Stimulated activated CD8-positive, alpha-beta memory T cell treated with anti-CD3 and anti-CD28 coated beads, Interleukin-4, amount 100 ng/mL, for 1 hour (primary cell): ENCODE measurements around the gene PRKCA.
A peak's percentile ranks its signal among the peaks of the same experiment; 100 is the strongest.

Experiments
- DNase-seq, 2 donors: peaks; one replicate each; pipeline ENCODE4 v3.0.0-alpha.2; 2020; ENCODE audit warnings: low read depth in 2 of 2, low spot score in 1 of 2

The PRKCA gene

DNA sequence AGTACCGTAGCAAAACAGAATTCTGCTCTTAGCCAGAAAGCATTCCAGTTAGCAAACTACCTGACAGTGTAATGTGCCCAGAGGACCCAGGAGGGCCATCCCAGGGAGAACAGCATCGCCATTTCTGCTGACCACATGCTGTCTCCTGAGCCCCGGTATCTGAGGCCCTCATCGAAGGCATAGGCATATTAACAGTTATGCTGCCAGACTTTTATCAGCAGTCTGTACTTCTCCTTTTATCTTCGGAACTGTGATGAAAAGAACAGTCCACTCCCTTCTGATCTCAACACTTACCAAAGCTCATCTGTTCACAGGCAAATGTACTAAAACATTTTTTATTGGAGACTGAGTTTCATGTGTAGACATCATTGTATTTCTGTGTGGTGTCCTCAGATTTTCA, 236.4 kb downstream of the PRKCA start:
- no peak for DNase-seq

DNA sequence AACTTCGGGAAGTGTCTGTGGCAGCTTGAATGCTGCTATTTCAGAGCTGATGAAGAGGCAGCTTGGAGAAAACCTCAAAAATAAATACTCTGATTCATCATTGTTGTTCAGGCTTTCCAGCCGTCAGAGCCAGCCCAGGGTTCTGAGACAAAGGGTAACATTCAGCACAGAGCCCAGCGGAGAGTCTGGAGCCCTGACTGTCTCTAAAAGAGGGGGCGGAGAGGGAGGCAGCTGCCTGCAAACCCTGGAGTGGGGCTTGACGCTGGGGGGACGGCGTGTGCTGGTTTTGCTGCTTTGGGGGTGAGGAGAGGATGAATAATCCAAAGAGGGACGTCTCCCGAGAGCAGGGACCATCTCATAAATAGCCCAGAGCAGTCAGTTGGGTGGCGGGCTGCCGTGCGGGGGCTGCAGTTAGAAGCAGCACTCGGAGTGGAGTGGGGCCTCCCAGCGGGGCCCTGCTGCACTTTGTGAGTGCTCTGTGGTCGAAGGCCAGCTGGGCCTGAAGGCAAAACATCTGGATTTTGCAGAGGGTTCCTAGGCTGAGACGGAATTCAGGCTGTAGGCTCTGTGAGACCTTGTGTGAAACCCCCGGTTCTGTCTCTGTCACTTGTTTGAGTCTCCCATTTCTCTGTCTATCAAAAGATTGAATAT, 237.8 kb downstream of the PRKCA start:
- DNase-seq = no peak

DNA sequence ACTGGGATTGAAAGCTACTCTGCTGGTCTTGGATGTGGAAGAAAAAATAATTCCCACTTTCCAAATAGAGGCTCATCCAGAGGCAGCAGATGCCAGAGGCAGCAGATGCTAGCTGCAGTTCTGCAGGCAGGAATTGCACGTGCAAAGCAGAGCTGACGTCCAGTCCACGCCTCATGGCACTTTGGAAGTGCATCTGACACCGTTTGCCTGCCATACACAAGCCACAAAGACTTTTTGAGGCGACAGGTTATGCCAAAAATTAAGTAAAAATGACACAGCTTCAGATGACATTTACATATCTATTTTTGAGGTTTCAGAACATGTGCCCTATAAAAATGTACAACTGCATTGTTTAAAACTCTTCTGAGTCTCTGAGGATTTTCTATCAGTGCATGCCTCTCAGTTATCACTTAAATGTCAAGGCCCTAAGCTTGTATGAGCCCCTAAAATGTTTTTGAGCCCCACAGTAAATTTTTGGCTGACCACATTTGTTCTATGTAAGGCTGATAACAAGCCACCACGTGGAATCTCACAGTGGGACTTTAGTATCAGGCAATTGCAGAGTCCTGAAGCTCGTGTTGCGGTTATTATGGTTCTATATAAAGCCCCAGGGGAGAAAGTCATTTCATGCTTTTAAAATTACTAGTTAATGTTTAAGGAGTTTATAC, 239.2 kb downstream of the PRKCA start:
- no peak for DNase-seq

DNA sequence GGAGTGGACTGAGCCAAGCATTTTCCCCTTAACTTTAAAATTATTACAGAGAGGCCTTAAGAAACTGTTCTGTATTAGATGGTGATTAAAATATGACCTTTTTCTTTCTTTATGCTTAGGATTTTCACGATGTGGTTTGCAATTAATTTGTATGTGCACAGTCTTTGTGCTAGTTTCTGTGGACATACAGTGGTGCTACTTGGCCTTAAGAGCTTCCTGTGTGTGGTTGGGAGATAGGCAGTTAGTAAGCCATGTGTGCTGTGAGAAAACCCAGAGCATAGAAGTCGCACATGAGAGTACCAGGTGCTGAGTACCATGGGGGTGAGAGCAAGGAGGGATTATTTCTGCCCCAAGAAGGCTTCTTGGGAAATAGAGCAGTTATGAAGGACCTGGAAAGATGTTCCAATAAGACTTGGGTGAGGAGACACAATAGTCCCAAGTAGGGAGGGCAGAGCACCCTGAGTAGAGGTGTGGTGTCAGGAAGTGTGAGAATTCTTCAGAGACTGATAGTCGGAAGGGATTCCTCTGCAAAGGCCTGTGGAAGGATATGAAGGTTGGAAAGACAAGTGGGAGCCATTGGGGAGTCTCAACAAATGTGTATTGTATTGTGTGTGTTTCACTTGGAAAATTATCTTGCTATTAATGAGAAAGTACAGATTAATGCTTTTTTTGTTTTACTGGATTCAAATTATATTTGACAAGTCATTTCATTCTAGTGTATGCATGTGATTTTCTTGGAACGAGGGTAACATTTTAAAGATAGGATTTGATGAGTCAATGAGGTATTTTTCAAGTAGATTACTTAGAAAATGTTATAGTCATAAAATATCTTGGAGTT, 239.9 kb downstream of the PRKCA start:
- no peak for DNase-seq

DNA sequence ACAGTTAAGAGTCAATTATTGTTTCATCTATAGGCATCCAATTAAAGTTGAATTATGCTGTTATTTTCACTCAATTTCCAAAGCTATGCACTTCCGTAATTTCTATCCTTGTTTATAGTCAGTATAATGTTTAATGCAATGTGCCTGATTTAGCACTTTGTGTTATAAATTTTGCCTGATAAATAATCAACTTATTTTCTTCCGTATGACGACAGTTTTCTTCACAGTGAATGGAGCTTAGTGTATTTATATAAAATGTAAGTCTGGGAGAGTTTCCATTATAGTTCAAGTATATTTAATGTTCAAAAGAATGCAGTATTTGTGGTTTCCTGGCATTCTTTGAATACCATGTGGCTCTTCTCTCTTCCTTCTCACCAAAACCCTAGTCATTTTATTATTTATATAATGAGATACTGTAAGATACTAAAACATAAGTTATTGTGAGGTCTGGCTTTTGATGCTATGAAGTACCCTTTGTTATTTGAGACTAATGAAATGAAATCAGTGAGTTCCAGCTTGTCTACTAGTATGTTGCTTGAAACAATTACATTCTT, 240.6 kb downstream of the PRKCA start:
- no peak for DNase-seq

DNA sequence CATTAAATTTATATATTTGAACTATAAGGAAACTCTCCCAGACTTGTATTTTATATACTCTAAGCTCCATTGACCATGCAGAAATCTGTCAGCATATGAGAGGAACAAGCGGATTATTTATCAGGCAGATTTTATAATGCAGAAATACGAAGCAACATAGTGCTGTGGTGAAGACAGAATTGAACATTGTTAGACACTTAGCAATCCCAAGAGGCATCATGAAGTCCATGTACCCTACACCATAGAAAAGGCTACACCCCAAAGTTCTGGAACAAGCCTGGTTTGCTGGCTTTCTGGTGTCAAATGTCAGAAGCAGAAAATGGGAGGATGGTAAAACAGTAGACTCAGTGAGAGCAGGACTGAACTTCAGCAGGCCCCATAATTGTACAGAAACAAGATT, 241.1 kb downstream of the PRKCA start:
- DNase-seq = no peak

DNA sequence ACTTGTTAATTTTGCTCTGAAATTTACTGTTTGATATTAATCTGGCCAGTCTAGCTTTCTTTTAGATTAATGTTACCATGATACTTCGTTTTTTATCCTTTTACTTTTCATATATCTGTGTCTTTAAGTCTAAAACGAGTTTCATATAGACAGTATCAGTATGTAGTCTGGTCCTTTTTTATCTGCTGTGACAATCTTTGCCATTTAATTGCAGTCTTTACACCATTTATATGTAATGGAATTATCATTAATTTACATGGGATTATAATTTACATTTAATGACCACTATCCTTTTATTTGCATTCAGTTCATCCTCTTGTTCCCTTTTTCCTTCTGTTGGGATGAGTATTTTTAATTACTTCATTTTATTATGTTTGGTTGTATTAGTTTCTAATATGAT, 243.5 kb downstream of the PRKCA start:
- no peak for DNase-seq

DNA sequence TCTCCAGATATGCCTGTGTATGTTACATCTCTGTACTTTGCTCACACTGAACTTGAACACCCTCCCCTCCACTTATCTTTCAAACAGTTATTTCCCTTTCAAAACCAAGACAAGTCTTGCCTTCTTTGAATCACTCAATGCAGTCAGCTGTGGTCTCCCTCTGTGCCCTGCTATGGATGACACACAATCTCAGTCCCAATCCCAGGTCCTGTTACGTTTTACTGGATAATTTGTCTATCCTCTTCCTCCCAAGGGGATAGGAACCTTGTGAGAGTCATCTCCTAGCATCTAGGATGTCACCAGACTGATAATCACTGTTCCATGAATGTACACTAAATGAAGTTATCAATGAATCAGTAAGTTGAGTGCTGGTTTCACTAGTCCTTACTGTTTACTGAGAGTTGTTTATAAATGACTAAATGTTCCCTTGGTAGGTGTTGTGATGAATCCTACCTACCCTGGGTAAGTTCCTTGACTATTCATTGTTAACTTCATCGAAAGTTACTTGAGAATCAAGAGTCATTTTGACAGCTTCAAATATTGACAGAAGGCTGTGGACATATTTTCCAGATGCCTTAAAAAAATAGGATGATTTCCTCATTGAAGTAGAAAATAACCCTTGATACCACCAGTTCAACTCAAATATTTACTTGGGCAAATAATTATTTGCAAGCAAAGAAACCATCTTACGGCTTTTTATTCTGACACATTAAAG, 244.9 kb downstream of the PRKCA start:
- no peak for DNase-seq

DNA sequence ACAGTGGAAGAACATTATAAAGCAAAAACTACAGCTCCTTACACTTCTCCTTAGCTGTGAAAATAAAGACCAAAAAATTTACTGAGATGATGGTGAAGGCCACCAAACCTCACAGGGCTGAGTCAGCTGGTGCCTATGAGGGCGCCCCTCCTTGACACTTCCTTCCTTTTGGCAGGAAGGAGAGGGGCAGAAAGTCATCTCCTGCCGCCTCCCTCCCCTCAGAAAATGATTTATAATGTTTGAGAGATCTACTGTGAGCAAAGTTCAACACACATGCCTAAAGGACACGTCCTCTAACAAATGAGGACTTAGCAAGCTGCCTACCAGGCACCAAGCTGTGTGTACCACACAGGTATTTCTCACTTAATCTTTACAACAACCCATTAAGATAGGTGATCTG, 245.7 kb downstream of the PRKCA start:
- peak in 1 of 2 donors; percentile 19 for DNase-seq

DNA sequence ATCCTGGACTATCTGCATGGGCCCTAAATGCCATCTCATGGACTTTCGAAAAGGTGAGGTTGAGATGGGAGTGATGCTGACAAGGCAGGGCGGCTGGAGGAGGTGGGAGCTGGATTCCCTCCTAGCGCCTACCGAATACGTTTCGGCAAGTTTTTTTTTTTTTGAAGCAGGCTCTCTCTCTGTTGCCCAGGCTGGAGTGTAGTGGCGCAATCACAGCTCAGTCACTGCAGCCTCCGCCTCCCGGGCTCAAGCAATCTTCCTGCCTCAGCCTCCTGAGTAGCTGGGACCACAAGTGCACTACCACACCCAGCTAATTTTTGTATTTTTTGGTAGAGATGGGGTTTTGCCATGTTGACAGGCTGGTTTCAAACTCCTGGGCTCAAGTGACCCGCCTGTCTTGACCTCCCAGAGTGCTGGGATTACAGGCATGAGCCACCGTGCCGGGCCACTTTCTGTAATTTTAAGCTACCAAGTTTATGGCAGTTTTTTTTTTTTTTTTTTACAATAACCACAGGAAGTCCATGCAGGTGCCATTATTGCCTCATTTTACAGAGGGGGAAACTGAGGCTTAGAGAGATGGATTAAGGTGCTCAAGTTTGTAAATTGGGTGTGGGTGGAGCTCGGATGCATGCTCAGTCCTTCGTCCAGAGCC, 246.4 kb downstream of the PRKCA start:
- no peak for DNase-seq

DNA sequence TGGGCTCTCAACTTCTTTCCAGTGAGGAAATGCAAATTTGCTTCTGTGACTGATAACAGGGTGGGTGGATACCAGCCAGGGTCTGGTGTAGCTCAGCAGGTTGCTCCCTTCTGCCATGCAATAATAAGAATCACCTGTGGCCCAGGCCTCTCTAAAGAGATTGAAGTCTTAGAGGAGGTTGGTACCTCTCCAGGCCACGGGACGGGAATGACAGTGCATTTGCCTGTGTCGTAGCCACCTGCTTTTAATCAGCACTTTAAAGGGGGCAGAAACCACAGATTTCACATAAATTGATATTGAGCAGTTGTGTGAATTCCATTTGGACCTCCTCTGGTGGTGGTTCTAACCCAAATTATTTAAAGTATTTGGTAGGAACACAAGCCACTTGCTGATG, 246.9 kb downstream of the PRKCA start:
- no peak for DNase-seq

DNA sequence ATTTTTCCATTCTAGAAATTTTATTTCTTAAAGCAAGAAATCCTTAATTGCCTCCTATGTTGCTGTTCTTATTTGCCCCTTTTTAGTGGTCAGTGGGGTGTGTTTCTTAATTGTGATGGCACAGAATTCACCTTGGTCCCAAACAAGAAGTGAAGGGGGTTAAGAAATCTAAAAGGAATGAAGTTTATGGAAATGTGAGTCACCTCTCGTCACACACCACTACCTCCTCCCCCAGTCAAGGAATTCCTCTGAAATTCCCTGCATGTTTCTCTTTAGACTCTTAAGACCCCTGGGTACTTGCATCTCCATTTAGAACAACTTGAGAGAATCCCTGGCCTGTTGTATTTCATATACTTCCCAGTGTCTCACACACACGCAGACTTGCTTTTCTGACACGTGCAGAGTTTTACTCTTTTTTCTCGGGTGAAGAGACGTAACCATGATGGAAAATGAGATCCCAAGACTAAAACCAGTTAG, 247.4 kb downstream of the PRKCA start:
- no peak for DNase-seq

DNA sequence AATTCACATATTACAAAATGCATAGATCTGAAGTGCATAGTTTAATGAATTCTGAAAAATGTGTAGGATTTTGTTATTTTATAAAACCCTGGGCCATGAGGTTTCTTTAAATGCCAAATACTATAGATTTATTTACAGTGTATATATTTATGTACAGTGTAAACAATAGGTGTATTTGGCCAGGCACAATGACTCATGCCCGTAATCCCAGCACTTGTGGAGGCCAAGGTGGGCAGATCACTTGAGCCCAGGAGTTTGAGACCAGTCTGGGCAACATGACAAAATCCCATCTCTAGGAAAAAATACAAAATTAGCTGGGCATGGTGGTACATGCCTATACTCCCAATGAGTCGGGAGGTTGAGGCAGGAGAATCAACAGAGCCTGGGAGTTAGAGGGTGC, 249.4 kb downstream of the PRKCA start:
- no peak for DNase-seq

DNA sequence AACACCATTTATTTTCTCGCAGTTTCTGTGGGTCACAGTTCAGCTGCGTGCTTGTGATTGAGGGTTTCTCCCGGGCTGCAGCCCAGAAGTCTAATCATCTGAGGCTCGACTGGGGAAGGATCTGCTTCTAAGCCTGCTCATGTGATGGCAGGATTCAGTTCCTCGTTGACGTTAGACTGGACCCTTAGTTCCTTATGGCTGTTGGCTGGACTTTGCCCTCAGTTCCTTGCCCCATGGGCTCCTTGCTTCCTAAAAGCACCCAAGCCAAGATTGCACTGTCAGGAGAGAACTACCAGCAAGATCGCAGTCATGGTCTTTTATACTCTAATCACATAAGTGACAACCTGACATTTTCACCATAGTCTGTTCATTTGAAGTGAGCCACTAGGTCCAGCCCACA, 250.0 kb downstream of the PRKCA start:
- DNase-seq = no peak

DNA sequence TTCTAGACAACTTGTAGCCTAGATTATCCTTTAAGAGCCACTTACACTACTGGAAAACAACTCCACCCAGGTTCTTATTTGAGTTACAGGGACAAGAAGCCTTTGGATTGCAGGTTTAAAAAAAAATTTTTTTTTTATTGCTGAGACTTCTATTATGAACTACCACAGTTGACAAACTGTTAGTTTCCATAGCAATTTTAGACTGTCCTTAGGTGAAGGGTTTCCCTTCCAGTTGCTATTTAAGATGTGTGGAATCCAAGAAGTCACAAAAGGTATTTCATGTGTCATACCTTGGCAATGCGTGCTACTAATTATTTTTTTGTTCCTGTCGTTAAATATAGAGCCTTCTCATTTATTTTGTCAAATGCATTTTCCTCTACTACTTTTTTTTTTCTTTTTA, 253.2 kb downstream of the PRKCA start:
- DNase-seq = no peak

DNA sequence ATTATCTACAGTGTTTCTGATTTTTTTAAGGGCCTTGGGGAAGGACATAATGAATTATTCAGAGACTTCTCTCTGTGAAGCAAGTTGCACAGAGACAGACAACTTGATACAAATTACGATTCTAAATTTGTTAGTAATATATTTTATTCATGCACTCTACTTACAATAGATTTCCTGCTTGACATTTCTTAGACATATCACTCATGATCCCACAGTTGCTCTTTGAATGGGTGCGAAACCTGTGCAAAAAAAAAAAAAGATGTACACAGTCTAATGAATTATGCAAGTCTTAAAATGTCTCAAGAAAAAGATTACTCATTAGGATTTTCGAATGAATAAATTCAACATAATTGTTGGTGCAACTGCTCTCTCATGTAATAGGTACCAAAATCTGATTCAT, 254.8 kb downstream of the PRKCA start:
- no peak for DNase-seq

DNA sequence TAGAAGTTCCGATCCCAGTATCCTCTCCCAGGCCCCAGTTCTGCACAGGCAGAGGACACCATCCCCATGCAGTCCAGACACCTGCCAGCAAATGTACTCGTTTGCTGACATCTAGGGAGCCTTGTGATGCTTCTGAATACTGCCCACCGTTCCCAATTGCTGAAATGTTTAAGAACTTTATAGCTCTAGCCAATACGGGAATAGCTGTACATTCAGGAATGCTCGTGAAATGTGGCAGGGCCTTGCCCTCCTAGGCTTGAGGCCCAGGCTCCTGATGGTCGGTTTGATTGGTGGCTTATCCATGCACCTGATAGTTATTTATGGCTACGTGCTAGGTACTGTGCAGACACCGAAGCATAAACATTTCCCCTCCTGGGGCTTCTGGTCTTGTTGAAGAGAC, 255.5 kb downstream of the PRKCA start:
- DNase-seq = no peak

DNA sequence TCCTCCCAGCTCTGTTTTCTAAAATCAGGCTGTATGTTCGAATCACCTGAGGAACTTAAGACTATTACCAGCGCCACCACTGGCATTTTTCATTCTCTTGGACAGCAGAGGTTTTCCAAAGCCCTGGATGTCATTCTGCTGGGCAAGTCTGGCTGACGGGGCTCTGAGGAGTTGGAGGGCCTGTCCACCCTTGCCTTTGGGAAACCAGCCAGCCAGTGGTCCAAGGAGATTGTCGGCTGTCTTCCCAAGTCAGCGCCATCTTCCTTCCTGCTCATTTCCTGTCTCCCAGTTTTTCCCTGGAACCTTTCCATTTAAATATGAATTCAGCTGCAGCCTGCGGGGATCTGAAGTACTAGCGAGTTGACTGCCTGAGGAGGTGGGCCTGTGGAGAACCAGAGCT, 258.3 kb downstream of the PRKCA start:
- DNase-seq = no peak

DNA sequence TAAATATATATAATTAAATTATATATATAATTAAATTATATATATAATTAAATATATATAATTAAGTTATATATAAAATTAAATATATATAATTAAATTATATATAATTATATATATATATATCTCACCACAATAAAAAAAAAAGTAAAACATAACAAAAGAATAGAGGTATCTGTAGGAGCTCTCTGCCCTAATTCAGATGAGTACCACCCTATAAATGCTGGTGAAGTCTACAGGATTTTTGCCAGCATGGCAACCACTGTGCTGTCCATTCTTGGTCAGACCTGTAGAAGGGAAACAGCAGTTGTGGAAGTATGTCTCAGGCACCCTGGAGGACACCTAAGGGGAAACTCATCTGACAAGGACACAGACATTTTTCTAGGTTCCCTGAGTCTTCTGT, 259.7 kb downstream of the PRKCA start:
- DNase-seq = no peak

DNA sequence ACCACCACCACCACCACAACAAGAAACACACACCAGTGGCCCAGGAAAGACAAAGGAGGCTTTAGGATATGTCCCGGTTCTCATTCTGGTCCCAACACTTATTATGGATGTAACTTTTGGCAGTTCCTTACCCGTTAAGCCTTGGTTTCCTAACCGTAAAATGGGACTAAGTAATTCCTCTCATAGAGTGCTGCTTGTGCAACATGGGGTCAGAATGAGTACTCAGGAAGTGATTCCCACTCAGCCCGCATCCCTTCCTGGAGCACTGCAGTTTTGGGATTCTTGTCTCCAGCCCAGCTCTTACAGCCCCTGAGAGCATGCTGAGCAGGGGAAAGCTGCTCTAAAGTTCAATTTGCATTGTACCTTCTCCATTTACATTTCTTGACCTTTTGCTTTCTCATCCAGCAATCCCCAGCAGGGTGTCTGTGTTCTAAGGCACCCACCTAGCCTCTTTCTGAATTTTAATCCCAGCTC, 262.6 kb downstream of the PRKCA start:
- DNase-seq = no peak
